Retinal pigment epithelial cell (primary cell): ENCODE measurements around the gene ANKRD11.

Experiments
- DNase-seq: peaks from one replicate; pipeline ENCODE4 v3.0.0-alpha.2; 2010; ENCODE audit warnings: low read depth
- H3K4me3 ChIP-seq: 2 replicates; pipeline ENCODE4 v1.5.1; 2011; ENCODE audit warnings: mild to moderate bottlenecking, low read length, control low read depth, moderate library complexity
- TF ChIP-seq, protein P1 (sequence below): conservative IDR thresholded peaks from 2 replicates; pipeline ENCODE4 v1.5.1; 2011; ENCODE audit warnings: low read depth, low read length, control low read depth, inconsistent platforms

The ANKRD11 gene

DNA sequence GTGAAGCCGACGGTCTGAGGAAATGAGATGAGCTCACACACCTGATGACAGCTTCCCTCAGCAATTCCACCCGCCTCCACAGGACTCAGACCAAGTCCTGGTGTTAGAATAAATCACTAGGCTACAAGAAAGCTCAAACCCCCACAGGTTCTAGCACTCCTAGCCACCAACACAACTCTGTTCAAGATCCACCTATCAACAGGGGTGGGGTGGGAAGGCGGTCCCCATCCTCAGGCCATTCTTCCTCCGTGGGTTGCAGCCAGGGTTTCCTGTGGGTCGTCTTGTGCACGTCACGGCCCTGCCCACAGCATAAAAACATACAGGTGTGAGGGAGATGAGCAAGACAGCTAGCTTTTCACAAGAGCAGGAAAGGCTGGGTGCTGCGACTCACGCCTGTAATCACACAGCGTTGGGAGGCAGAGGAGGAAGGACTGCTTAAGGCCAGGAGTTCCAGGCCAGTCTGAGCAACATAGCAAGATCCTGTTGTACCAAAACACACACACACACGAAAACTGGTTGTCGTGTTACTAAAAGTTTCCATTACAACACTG, 81.1 kb downstream of the ANKRD11 start:
- TF ChIP-seq, protein P1, sequence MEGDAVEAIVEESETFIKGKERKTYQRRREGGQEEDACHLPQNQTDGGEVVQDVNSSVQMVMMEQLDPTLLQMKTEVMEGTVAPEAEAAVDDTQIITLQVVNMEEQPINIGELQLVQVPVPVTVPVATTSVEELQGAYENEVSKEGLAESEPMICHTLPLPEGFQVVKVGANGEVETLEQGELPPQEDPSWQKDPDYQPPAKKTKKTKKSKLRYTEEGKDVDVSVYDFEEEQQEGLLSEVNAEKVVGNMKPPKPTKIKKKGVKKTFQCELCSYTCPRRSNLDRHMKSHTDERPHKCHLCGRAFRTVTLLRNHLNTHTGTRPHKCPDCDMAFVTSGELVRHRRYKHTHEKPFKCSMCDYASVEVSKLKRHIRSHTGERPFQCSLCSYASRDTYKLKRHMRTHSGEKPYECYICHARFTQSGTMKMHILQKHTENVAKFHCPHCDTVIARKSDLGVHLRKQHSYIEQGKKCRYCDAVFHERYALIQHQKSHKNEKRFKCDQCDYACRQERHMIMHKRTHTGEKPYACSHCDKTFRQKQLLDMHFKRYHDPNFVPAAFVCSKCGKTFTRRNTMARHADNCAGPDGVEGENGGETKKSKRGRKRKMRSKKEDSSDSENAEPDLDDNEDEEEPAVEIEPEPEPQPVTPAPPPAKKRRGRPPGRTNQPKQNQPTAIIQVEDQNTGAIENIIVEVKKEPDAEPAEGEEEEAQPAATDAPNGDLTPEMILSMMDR: no peak
- no peak for DNase-seq
- H3K4me3 ChIP-seq: no peak overlapping the region

DNA sequence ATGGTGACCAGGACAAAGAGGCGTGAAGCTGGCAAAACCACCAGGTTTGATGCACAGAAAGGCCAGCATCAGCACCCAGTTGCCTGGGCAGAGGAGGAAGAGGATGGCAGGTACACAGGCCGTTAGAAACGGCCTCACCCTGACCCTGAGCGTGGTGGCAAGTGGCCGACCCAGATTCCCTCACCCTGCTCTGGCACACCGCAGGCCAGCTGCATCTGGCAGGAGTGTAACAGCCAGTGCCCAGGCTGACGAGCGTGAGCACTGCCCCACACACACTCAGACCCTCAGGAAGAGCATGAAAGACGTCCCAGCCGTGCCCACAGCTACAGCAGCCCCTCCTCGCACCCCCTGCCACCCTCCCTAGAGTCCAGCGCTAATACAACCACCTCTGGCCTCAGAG, 82.0 kb downstream of the ANKRD11 start:
- no peak overlapping the region for H3K4me3 ChIP-seq
- DNase-seq: no peak
- TF ChIP-seq, protein P1: no peak

DNA sequence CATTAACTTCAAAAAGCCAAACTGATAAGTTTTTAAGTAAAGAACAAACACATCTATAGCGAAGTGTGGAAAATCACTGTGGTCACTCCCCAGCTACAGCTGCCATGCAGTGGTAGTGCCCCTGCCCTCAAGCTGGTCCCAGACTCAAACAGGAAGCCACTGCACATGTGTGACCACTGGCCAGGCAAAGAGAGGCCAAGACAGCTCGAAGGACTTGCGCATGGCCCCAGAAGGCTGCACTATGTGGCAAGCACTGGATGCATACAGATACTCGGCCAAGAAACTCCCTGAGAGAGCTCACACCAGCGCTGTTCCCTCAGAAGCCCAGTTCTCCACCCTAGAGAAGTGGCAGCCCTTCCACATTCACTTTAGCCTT, 82.4 kb downstream of the ANKRD11 start:
- H3K4me3 ChIP-seq: no peak overlapping the region
- TF ChIP-seq, protein P1: no peak
- no peak for DNase-seq

DNA sequence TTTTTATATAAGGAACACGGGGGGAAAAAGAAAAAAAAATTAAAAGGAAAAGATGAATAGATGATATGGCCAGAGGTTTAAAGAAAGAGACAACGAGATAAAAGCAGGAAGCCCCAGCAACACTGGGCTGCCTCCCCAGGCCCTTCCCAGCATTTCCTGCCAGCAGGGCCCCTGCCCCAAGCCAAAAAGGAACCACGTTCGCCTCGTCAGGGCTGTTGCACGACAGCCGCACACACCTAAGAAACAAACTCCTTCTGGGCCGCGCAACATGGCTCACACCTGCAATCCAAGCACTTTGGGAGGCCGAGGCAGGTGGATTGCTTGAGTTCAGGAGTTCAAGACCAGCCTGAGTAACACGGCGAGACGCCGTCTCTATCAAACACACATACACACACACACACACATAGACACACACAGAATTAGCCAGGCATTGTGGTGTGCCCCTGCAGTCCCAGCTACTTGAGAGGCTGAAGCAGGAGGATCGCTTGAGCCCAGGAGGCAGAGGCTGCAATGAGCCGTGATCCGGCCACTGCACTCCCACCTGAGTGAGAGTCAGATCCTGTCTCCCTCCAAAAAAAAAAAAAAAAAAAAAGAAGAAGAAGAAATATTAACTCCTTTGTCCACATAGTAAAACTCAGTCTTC, 83.0 kb downstream of the ANKRD11 start:
- H3K4me3 ChIP-seq: no peak overlapping the region
- DNase-seq: no peak
- TF ChIP-seq, protein P1: no peak

DNA sequence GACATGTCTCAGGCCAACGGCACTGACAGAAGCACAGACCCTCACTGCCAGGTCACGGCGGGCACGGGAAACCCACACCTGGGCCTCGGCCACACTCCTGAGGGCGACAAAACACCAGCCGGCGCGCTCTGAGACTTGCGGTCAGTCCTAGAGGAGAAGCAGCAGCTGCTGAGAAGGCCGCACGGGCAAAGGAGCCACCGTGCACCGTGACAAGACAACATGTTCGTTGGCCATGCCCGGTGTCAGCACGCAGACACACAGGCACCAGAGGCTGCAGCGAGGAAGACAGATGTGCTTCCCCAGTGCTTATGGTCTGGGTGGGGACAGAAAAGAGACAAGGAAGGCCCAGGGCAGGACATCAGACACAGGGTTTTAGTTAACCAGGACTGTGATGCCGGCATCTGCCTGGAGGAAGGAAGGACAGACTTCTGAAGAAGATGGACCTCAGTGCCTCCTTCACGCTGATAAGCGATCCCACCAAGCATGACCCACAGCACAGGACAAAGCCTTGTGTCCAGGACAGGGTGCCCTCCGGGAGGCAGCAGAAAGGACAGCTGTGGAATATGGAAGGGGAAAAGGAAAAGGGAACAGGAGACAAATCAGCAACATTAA, 84.0 kb downstream of the ANKRD11 start:
- TF ChIP-seq, protein P1: no peak
- DNase-seq: no peak
- H3K4me3 ChIP-seq: no peak overlapping the region

DNA sequence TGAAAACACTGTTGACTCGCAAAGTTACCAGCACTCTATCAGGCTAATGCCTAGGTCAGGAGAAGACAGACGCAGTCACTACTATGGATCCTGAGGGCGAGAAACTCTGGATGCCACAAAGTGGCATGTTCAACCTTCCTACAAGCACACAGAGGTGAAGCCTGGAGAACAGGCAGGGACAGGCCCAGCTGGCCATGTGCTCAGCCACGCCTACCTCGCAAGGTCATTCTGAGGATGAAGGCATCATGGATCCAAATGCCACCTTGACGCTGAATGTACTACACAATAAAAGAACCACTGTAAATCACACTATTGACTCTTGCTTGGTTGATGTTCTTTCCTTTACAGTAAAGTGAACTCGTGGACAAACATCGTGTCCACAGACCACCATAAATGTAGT, 85.8 kb downstream of the ANKRD11 start:
- no peak overlapping the region for H3K4me3 ChIP-seq
- TF ChIP-seq, protein P1: no peak
- DNase-seq: no peak

DNA sequence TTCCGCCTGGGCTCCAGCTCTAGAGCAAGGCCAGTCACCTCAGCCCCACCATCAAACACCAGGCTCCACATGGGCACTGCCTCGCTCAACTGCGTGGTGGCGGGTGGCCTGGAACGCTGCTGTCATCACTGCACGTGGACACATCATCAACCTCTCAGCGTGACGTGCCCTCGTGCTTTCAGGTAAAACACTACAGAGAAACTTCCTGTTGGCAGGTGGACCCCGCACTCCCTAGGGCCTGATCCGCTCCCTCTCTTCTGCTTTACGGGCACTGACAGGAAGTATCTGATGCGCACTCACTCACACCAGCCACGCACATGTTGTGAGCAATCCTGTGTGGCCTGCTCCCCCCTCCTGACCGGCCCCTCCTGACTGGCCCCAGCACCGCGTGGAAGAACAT, 87.4 kb downstream of the ANKRD11 start:
- no peak overlapping the region for H3K4me3 ChIP-seq
- no peak for DNase-seq
- TF ChIP-seq, protein P1: no peak
